ENCODE results near the gene WBP11.
"Not testable (repeated sequence)": the region's sequence is repeated elsewhere in the genome, so short reads cannot be mapped to it uniquely, and the experiment has no call there.

WBP11 gene

DNA sequence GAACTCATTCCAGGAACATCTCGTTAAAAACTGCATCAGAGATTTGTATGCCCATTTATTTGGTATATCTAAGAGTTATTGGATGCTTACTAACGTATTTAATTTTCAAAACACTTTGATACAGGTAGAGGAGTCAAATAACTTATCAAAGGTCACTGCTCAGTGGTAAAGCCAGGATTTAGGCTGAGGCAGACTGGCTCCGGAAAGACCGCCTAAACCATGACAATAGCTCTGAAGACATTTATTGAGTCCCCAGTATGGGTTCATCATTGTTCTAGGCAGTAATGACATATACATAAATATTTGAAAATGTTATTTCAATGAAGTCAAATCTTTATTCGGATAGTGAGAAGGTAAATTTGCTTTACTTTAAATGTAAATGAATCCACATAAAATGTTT, 30.3 kb downstream of the WBP11 start:
- DNase-seq (ENCODE audit: low read depth in 2 of 2), result no peak

DNA sequence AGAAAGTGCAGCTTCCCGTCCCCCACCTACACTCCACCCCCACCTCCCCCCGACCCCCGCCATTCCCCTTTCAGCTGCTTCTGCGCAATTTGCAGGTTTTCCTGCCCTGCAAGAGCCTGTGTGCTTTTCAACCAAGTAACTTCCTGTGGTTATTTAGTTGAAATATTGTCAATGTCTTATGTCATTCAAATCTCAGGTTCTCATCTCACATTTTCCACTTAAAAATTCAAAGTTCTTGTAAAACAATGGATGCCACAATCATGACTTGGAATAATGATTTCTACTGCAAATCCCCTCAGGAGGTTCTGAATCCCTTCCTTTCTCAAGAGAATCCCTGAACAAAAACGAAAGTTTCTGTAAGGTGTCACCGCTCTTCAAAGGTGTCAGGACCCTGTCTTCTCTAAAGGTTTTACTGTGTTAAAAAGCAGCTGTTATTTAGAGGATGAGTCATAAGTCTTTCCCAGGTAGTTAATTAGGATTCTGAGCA, 31.6 kb downstream of the WBP11 start:
- no peak for DNase-seq (ENCODE audit: low read depth in 2 of 2)

DNA sequence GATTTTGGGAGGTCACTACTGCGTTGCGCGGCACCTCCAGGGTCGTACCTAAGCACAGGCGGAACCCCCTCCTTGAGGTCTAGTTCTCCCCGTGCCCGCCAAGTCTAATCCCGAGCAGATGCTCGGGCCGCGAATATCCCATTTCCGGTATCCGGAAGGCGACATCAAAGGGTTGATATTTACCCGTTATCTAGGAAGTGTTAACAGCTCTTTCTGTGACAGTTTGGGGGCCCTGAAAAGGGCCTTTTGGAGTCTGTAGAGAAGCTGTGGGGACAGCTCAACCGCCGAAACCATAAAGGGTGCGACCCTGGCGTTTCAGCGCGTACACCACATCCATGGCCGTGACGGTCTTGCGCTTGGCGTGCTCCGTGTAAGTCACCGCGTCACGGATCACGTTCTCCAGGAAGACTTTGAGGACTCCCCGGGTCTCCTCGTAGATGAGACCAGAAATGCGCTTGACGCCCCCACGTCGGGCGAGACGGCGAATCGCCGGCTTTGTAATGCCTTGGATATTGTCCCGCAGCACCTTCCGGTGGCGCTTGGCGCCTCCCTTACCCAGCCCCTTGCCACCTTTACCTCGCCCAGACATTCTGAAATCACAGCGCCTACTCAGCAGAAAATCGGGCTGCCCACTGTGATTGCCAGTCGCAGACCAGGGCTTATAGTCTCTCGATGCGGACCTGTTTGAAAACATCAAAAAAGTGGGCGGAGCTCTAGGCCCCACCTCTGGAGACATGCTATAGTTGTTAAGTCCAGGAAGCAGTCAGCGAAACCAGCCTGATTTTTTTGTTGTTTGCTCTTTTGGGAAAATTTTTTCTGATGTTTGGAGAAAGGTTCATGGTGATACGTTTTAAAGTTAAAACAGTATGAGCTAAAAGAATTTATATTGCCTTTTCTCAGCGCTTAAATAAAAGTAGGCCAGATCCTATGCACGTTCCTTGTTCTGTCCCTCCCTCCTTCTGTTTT, 32.5 kb downstream of the WBP11 start:
- DNase-seq (ENCODE audit: low read depth in 2 of 2), result peak; percentile 91 to 92

DNA sequence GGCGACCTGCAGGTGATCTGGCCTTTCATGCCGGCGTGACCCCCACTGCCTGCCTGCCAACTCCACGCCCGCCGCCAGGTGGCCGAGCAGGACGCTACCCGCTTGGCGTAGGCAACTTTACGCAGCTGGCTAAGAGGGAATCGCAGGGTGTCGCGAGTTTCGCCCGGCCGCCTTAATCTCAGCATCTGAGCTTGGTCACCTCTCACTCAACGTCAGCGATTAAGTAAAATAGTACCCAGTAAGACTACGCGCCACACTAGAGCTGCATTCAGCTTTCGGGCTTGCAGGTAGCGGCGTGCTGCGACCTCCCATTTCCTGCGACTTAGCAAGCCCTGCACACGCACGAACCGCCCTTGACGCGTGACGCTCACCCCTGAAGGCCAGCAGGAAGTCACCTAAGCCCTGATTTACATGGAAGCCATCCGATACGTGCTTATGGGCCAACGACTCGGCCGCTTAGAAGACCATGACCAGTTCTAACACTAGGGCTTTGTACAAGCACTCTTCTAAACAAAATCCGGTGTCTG, 33.2 kb downstream of the WBP11 start:
- DNase-seq (ENCODE audit: low read depth in 2 of 2), result peak; percentile 74 to 75

DNA sequence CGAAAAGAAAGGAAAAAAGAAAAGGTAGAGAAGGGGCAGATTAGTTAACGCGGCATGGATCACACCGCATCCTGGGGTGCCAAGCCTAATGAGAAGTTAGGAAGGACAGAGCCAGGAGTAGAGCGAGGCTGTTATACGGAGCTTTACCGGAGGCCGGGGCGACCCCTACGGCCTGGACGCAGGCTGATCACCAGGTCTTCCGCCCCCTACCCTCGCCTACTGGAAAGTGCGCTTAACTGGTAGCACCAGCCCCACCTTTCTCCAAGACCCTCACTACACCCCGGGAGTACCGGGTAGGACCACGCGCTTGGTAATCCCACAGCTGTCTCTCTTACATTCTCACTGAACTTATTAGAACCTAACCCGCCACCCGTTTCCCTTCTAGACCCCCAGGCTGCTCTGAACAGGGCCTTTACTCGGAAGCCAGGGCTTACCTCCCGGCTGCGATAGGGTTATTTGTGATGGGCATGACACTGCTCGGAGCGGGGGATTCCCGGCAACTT, 33.8 kb downstream of the WBP11 start:
- no peak for DNase-seq (ENCODE audit: low read depth in 2 of 2)

DNA sequence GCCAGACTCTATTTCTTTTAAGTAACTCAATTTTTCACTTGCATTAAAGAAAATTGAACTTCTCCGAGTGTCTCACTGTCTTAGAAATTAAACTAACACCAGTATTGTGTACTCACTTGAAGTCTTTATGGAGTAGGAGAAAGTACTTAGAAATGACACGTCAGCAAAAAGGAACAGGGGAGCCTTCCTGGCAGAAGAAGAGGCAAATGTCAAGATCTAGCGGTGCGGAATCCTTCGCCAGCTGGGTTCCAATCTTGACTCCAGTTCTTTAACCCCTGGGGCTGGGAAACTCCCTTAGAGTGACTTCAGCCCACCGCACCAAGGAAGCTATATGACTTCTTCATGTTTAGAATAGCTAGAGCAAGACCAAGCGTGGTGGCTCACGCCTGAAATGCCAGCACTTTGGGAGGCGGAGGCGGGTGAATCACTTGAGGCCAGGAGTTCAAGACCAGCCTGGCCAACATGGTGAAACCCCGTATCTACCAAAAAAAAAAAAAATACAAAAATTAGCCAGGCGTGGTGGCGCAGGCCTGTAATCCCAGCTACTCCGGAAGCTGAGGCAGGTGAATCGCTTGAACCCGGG, 34.4 kb downstream of the WBP11 start:
- DNase-seq (ENCODE audit: low read depth in 2 of 2), result no peak

DNA sequence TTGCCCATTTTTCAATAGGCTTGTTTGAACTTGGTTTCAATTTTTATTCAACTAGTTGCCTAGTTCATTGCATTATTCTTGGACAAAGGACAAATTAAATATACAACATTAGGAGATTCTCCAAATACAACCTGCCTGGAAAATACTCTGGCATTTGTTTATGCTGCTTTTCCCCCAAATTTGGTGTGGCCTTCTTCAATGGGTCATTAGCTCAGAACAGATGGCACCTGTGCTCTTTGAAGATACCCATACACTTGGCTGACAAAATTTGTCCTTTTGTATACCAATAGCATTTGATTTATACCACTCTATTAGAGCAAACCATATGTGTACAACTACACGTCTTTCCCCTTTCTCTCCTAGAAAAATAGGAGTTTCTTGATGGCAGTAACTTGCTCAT, 35.7 kb downstream of the WBP11 start:
- DNase-seq (ENCODE audit: low read depth in 2 of 2), result no peak

DNA sequence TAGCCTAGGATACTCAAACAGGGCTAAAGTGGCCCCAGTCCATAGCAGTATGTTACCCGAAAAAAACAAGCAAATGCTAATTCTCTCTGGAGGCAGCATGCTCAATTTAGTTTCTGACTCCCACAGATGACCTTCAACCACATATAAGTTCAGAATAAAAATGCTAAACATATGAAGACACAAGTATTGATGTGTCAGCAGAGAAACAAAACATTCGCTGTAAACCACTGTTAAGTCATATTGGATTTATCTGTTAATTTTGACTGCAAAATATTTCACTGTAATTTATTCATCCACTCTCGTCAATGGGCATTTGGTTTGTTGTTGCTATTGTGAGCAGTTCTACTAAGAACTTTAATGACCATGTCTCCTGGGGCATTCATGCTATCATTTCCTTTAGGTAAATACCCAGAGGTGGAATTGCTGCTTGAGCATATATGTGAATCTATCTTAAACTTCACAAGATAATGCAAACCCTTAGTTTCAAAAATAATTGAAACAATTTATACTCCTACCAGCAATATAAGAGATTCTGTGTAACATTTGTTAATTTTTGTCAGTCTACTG, 36.5 kb downstream of the WBP11 start:
- DNase-seq (ENCODE audit: low read depth in 2 of 2), result no peak

DNA sequence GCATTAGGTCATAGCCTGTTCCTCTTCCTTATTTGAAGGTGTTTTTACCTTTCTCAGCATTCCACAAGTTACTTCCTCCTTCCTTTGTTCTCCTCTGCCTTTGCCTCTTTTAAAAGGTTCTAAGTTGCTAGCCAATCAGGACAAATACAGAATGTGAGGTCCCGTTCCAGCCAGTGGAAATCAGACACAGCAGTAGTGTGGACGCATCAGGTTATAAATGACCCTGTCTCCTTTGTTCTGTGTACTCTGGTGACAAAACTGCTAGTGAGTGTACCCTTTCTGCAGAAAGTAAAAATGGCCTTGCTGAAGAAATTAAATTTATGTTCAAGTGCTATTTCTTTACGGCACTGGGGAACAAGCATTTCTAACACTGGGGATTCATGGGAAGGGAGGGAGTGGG, 37.3 kb downstream of the WBP11 start:
- DNase-seq (ENCODE audit: low read depth in 2 of 2), result not testable (repeated sequence)

DNA sequence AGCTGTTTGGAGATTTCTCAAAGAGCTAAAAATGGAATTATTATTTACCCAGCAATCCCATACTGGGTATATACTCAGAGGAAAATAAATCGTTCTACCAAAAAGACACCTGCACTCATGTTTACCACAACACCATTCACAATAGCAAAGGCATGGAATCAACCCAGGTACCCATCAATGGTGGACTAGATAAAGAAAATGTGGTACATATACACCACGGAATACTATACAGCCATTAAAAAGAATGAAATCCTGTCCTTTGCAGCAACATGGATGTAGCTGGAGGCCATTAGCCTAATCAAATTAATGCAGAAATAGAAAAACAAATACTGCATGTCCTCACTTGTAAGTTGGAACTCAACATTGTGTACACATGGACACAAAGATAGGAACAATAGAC, 37.9 kb downstream of the WBP11 start:
- no peak for DNase-seq (ENCODE audit: low read depth in 2 of 2)

DNA sequence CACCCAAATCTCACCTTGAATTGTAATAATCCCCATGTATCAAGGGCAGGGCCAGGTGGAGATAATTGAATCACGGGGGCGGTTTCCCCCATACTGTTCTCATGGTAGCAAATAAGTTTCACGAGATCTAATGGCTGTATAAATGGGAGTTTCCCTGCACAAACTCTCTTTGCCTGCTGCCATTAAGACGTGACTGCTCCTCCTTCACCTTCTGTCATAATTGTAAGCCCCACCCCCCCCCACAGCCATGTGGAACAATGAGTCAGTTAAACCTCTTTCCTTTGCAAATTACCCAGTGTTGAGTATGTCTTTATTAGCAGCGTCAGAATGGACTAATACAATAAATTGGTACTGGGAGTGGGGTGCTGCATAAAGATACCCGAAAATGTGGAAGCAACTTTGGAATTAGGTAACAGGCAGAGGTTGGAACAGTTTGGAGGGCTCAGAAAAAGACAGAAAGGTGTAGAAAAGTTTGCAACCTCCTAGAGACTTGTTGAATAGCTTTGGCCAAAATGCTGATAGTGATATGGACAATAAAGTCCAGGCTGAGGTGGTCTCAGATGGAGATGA, 43.5 kb downstream of the WBP11 start:
- not testable (repeated sequence) for DNase-seq (ENCODE audit: low read depth in 2 of 2)

DNA sequence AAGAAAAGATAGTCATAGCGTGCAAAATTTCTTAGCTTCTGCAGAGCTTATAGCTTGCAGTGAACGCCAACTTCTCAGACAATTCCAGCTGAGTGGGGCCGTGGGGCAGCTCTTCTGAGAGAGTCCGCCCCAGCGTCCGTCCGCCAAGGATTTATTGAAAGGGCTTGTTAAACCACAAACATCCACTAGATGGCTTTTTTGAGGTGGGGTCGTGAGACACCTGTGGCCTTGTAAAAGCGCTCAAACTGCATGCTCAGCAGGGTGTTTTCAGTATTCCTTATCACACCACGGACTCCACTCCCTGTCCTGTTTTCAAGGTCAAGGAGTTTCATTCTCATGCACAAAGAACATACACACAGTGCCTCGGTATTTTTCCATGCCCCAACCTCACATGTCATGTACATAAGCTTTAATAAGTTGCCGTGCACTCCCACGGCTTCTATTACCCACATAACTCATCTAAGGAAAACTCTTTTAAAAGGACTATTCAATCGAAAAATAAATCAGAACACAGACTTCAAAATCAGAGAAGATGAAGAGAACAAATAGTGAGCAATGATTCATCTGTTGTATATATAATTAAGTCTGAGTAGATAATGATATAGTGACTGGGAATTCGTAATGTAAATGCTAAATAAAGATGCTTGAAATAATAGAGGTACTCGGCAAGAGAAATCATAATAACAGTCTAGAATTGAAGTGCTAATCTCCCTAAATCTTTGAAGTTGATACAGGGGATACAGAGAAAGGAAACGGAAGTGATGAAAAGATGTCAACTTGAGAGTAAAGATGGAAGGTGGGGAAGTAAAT, 46.7 kb downstream of the WBP11 start:
- no peak for DNase-seq (ENCODE audit: low read depth in 2 of 2)

DNA sequence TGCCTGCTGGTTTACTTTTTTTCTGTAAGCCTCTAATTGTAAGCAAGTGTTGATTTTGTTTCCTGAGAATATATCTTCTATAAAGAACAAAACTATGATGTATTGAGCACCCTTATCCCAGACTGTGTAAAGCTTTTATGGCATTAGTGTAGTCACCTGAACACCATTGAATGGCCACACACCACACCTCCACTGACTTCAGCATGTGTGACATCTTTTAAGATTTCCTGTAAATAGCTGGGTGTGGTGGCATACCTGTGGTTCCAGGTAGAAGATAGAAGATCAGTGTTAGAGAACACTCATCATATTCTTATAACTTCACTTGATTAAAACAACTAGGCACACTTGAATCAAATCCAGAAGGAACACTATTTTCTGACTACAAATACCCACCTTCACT, 51.3 kb downstream of the WBP11 start:
- DNase-seq (ENCODE audit: low read depth in 2 of 2), result no peak

DNA sequence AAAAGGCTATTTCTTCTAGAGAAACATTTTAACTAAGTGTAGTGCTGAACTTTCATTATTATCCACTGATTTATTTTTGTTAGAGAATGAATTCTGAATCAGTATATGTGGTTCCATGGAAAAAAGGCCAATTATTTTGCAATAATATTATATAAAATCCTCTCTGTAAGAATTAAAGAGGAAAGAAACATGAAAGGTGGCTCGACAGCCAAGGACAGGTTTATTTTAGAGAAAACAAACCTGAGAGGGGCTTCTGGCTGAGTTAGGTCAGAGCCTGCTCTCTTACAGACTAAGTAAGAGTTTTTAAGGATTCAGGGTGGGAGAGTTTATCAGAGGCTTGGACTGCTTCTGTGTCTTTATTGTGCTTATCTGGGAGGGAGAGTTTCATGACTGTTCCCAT, 60.2 kb downstream of the WBP11 start:
- DNase-seq (ENCODE audit: low read depth in 2 of 2), result no peak

DNA sequence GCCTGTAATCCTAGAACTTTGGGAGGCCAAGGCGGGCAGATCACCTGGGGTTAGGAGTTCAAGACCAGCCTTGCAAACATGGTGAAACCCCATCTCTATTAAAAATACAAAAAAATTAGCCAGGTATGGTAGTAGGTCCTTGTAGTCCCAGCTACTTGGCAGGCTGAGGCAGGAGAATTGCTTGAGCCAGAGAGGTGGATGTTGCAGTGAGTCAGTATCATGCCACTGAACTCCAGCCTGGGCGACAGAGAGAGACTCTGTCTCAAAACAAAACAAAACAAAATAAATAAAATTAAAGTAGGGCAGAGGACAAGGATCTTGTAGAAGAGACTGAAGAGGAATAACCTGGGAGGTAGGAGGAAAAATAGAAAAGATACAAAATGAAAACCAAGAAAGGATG, 61.3 kb downstream of the WBP11 start:
- DNase-seq (ENCODE audit: low read depth in 2 of 2), result no peak

DNA sequence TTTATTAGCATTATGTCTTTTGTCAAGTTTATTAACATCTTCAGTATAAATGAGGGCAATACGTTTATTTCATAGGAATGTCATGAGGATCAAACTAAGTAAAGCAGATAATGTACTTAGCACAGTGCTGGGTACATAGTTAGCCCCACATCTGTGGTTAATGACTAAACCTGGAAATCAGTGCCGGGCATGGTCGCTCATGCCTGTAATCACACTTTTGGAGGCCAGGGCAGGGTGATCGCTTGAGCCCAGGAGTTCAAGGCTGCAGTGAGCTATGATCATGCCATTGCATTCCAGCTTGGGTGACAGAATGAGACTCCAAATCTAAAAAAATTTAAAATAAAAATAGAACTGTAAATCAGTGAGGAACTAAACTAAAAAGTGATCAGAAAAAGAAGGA, 62.1 kb downstream of the WBP11 start:
- DNase-seq (ENCODE audit: low read depth in 2 of 2), result no peak

DNA sequence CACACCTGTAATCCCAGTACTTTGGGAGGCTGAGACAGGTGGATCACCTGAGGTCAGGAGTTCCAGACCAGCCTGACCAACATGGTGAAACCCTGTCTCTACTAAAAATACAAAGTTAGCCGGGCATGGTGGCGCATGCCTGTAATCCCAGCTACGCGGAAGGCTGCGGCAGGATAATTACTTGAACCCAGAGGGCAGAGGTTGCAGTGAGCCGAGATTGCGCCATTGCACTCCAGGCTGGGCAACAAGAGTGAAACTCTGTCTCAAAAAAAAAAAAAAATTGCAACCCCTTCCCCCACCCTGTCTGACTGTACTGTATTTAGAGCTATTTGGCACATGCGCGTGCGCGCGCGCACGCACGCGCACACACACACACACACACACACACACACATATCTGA, 66.8 kb downstream of the WBP11 start:
- DNase-seq (ENCODE audit: low read depth in 2 of 2), result not testable (repeated sequence)

Measured in stimulated activated CD8-positive, alpha-beta memory T cell treated with anti-CD3 and anti-CD28 coated beads, Interleukin-7, amount 100 ng/mL, for 1 hour (primary cell).